Measurements from ENCODE around the gene MMP11.

MMP11 gene

GRCh38 chr22:23829845-23830372 lies 57.3 kb downstream of the MMP11 start:
- DNase-seq (ENCODE audit: low read depth, low spot score) = no peak

GRCh38 chr22:23831261-23831660 lies 58.6 kb downstream of the MMP11 start:
- DNase-seq (ENCODE audit: low read depth, low spot score) = no peak

DNA sequence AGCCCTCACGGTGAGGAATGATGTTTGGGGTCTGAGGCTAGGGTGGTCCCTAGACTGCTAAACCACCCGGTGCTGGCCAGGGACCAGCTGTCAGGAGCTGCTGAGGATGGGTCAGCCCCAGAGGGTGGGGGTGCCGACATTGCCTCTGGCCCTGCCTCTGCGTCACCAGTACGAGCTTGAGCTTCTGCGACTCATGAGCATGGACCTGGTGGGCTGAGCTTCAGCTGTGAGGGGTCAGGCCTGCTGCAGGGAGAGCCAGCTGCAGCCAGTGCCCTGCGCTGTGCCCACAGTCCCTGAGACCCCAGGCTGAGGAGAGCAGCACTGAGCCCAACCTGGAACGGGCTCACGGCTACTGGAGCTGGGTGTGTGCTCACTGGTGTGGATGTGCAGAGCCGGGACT lies 59.1 kb downstream of the MMP11 start:
- DNase-seq (ENCODE audit: low read depth, low spot score) = no peak

DNA sequence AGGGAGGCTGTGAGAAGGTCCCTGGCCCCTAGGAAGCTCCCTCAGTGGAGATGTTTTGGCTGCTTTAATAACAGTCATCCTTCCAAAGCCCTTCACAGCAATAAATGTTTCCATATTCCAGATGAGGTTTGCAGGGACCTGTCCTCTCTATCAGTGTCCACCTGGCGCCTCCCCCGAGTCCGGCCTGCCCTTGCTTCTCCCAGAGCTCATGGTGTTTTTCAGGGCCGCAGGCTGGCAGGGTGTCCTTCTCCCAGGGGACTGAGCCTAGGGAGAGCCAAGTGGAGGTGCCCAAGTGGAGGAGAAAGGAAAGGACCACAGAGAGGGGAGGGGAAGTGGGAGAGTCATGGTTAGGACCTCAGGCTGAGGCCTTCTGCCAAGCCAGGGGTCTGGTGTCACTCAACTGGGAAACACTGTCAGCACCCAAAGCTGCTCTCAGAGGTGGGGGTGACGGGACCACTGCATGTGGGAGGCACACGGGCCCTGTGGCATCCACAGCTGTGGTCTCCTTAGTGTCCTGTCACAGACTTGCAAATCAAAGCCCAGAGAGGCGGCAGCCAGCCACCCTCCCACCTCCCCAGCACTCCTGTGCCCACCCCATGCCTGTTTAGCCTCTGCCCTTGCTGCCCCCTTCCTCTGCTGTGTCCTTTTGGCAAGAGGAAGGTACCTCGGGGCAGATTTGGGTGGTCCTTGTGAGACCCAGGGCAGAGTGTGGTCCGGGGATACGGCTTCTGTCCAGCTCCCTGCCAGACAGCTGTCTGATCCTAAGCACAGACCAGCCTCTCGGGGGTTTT lies 59.8 kb downstream of the MMP11 start:
- DNase-seq (ENCODE audit: low read depth, low spot score) = no peak

DNA sequence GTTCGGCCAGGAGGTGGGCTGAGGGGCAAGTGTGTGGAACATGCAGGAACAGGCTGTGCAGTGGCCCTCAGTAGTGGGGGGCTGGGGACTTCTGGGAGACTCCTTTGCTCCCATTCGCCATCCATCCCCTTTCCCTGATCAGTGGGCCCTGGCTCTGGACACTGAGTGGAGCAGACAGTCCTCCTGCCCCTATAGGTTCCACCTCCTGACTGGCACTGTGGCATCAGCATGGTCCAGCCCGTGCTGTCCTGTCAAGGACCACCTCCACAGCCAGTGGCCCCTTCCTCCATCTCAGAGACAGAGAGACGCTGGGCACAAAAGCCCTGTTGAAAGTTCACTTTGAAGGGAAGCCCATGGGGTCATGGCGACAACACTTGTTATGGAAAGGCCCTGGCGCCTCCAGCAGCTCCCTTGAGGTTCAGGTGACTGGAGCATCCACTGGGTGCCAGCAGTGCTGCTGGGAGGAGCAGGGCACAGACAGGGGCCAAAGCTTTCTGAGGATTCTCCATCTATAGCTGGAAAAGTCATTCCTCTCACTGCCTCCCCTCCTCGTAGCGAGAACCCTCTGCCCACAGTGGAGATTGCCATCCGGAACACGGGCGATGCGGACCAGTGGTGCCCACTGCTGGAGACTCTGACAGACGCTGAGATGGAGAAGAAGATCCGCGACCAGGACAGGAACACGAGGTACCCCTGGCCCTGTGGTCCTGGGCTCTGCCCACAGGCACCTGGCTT lies 60.5 kb downstream of the MMP11 start:
- DNase-seq (ENCODE audit: low read depth, low spot score) = no peak
